B cell (primary cell): Measurements from ENCODE around the gene PUDP. TPM values are rescaled to one million over a fixed set of nuclear protein-coding genes. Genes with fewer than 3 reads are reported as not detected.

ENCODE experiments used
- ATAC-seq: fragments of 200-7000 bp; cut with Tn5 transposase; one replicate; pipeline ENCODE4 v1.10.0; 2021; ENCODE audit warnings: low read depth, mild to moderate bottlenecking, moderate number of reproducible peaks, moderate library complexity
- CTCF ChIA-PET: fragments of 350-600 bp; sonication (Branson Sonifier 250); formaldehyde crosslinking; loops from one replicate; lab custom pipeline; 2021; ENCODE audit warnings: antibody characterized with exemption, inconsistent platforms; lab: Charles Lee
- POLR2A ChIA-PET: fragments of 350-600 bp; sonication (Branson Sonifier 250); formaldehyde crosslinking; loops from one replicate; lab custom pipeline; 2021; ENCODE audit warnings: antibody characterized with exemption; lab: Charles Lee
- DNase-seq: peaks from one replicate; pipeline ENCODE4 v3.0.0; 2013
- H2AFZ ChIP-seq: 2 replicates; pipeline ENCODE4 v1.6.1; 2012; ENCODE audit warnings: mild to moderate bottlenecking, low read depth, low read length; ENCODE audit not compliant: insufficient read depth, poor library complexity, severe bottlenecking
- H3K27ac ChIP-seq, 2 donors: 1 replicate in 1 of 2; 2 replicates in 1 of 2; pipeline ENCODE4 v1.5.1; 2012 to 2013; ENCODE audit warnings: low read length in 2 of 2, mild to moderate bottlenecking in 2 of 2, moderate library complexity in 1 of 2
- H3K27me3 ChIP-seq, 4 experiments: fragments of 200-600 bp in 1 of 4; sonication (generic) in 1 of 4; replicated peaks in 1 of 4; 1 replicate in 2 of 4; 2 replicates in 2 of 4; pipeline versions ENCODE4 v1.6.1 to v1.7.0; 2013 to 2016; ENCODE audit warnings: low read length in 3 of 4, mild to moderate bottlenecking in 2 of 4, mixed read lengths in 1 of 4, moderate library complexity in 1 of 4; ENCODE audit not compliant: insufficient read depth in 4 of 4, control insufficient read depth in 3 of 4; ENCODE audit errors: control extremely low read depth in 1 of 4
- H3K36me3 ChIP-seq, 2 experiments: replicated peaks in 1 of 2; 1 replicate in 1 of 2; 2 replicates in 1 of 2; pipeline versions ENCODE4 v1.6.1 to v1.7.1; 2013; ENCODE audit warnings: low read length in 1 of 2; ENCODE audit not compliant: insufficient read depth in 2 of 2, control insufficient read depth in 1 of 2; ENCODE audit errors: control extremely low read depth in 1 of 2, extremely low read depth in 1 of 2
- H3K4me1 ChIP-seq, 2 donors: fragments of 200-600 bp in 1 of 2; sonication (generic) in 1 of 2; 1 replicate in 1 of 2; 2 replicates in 1 of 2; pipeline versions ENCODE4 v1.5.1 to v1.6.1; 2013 to 2017; ENCODE audit warnings: low read length in 2 of 2; ENCODE audit not compliant: control insufficient read depth in 2 of 2, insufficient read depth in 2 of 2
- H3K4me2 ChIP-seq: replicated peaks from 2 replicates; pipeline ENCODE3; 2012; ENCODE audit warnings: mild to moderate bottlenecking, low read depth, low read length; ENCODE audit not compliant: poor library complexity, severe bottlenecking
- H3K4me3 ChIP-seq, 5 experiments: fragments of 200-600 bp in 1 of 5; sonication (generic) in 1 of 5; 1 replicate in 3 of 5; 2 replicates in 2 of 5; pipeline versions ENCODE4 v1.5.1 to v1.7.0; 2011 to 2016; ENCODE audit warnings: low read length in 4 of 5, mild to moderate bottlenecking in 4 of 5, low read depth in 2 of 5, control low read depth in 1 of 5, moderate library complexity in 1 of 5; ENCODE audit not compliant: insufficient read depth in 1 of 5; ENCODE audit errors: control extremely low read depth in 1 of 5, extremely low read depth in 1 of 5
- H3K79me2 ChIP-seq: fragments of 200-600 bp; sonication (generic); one replicate; pipeline ENCODE4 v1.6.0; 2016; ENCODE audit warnings: low read length; ENCODE audit not compliant: control insufficient read depth, insufficient read depth
- H3K9ac ChIP-seq: fragments of 200-600 bp; sonication (generic); 2 replicates; pipeline ENCODE4 v1.6.1; 2017; ENCODE audit warnings: mild to moderate bottlenecking, low read length, moderate library complexity
- H3K9me3 ChIP-seq, 3 donors: one replicate each; pipeline versions ENCODE4 v1.6.1 to v1.7.1; 2013; ENCODE audit warnings: low read length in 2 of 3; ENCODE audit not compliant: control insufficient read depth in 2 of 3, insufficient read depth in 1 of 3; ENCODE audit errors: control extremely low read depth in 1 of 3
- H4K20me1 ChIP-seq: 2 replicates; pipeline ENCODE4 v1.6.0; 2012; ENCODE audit warnings: mild to moderate bottlenecking, low read length; ENCODE audit not compliant: insufficient read depth, control insufficient read depth, poor library complexity, severe bottlenecking
- H3K27ac Mint-ChIP-seq: one replicate; pipeline ENCODE4 v1.8.0; 2021; ENCODE audit warnings: mixed read lengths
- H3K27me3 Mint-ChIP-seq: one replicate; pipeline ENCODE4 v1.8.0; 2021; ENCODE audit warnings: mixed read lengths
- H3K4me1 Mint-ChIP-seq: one replicate; pipeline ENCODE4 v1.8.0; 2021; ENCODE audit warnings: mixed read lengths
- H3K4me3 Mint-ChIP-seq: one replicate; pipeline ENCODE4 v1.8.0; 2021; ENCODE audit warnings: mixed read lengths
- H3K9me3 Mint-ChIP-seq: one replicate; pipeline ENCODE4 v1.8.0; 2022; ENCODE audit warnings: mixed read lengths; ENCODE audit not compliant: insufficient read depth
- CTCF ChIP-seq: fragments of 200-600 bp; IDR thresholded peaks from one replicate; pipeline ENCODE4 v1.8.0; 2022; ENCODE audit warnings: antibody characterized with exemption, mild to moderate bottlenecking
- EZH2 ChIP-seq: IDR thresholded peaks from 2 replicates; pipeline ENCODE4 v1.6.1; 2012; ENCODE audit warnings: borderline replicate concordance, low read depth, mild to moderate bottlenecking, moderate library complexity, low read length; ENCODE audit not compliant: insufficient read depth, poor library complexity, severe bottlenecking
- WGBS: methylation state at CpG from one replicate; pipeline ENCODE4 v1.1.5; 2013; ENCODE audit warnings: missing lambda C conversion rate; ENCODE audit not compliant: insufficient coverage; 5-methylcytosine and 5-hydroxymethylcytosine counted together
- intact Hi-C: fragments of 100-400 bp; cut with micrococcal nuclease; formaldehyde crosslinking; loops from one replicate; pipeline ENCODE4 v1.10.0; 2022
- polyA minus RNA-seq: library from RNA; depleted of rRNA, polyadenylated mRNA; stranded (reverse); fragments of >200 nt; gene quantifications from 2 replicates; pipeline ENCODE4 v1.2.3, GENCODE V29; 2012
- polyA plus RNA-seq: library from polyadenylated mRNA; depleted of rRNA; stranded (reverse); fragments of >200 nt; gene quantifications from 2 replicates; pipeline ENCODE4 v1.2.3, GENCODE V29; 2012
- total RNA-seq, 2 donors: library from RNA; stranded (reverse); fragments of 120-200 nt in 1 of 2; gene quantifications; 1 replicate in 1 of 2; 2 replicates in 1 of 2; pipeline versions ENCODE4 v1.2.3 to v1.2.4, GENCODE V29; 2013 to 2022

Gene PUDP
- total RNA-seq (13.1 and 14.1 TPM in 2 replicates), polyA plus RNA-seq (12.0 and 12.8 TPM in 2 replicates), polyA minus RNA-seq (11.6 and 14.5 TPM in 2 replicates)
- 7.0 TPM for total RNA-seq (2013)

GRCh38 chrX:7147978-7148854 lies at the start of gene PUDP:
Gene PUDP (minus strand): TSS chrX:7148153. CDS start chrX:7148113, 40 bp downstream.
- POLR2A ChIA-PET = no interaction called here
- ATAC-seq = peak; percentile 82
- H3K79me2 ChIP-seq = peaks cover 70% of the 10 kb centered on the region
- peak; percentile 92 for DNase-seq
- H3K9me3 Mint-ChIP-seq = no peaks in the 10 kb centered on the region
- H3K27ac ChIP-seq = peak within 1 kb of the TSS; percentile 76 to 88
- H3K36me3 ChIP-seq = no peaks in the 10 kb centered on the region
- peaks cover 10 to 13% of the 10 kb centered on the region in 2 donors for H3K4me1 ChIP-seq
- CTCF ChIA-PET = interaction anchor here (0.6 to 1.6 kb wide), 2 partner anchors 57 to 79 kb away, joined by 3 read pairs; no protein-coding TSS in a partner anchor
- H3K4me3 ChIP-seq = peak within 1 kb of the TSS; percentile 59 to 100 (median 95)
- peak within 1 kb of the TSS; percentile 92 for H3K4me3 Mint-ChIP-seq
- H3K4me1 Mint-ChIP-seq = peaks cover 14% of the 10 kb centered on the region
- H4K20me1 ChIP-seq = peaks cover 16% of the 10 kb centered on the region
- WGBS = under 1% methylated on average over 55 of the region's 76 CpGs
- peak within 1 kb of the TSS; percentile 93 for H3K27ac Mint-ChIP-seq
- H2AFZ ChIP-seq = peak within 1 kb of the TSS; percentile 98
- H3K9ac ChIP-seq = peak within 1 kb of the TSS; percentile 92
- no peaks in the 10 kb centered on the region for H3K27me3 ChIP-seq
- no peaks in the 10 kb centered on the region for H3K9me3 ChIP-seq
- no peaks in the 10 kb centered on the region for H3K27me3 Mint-ChIP-seq
- intact Hi-C loops = loop anchor here (1.0 to 10.0 kb wide), 2 partner anchors 64 to 777 kb away; partner anchors contain the start of gene PNPLA4
- peak within 1 kb of the TSS; percentile 87 for H3K4me2 ChIP-seq
- TF ChIP-seq EZH2 = no peak
- no peak for TF ChIP-seq CTCF

- DNase-seq = no peak
- no peak overlapping the region for H3K4me2 ChIP-seq
- no peaks in the 10 kb centered on the region for H3K4me1 ChIP-seq
- H3K36me3 ChIP-seq = no peaks in the 10 kb centered on the region
- H3K9ac ChIP-seq = no peak overlapping the region
- no peak overlapping the region for H2AFZ ChIP-seq
- H4K20me1 ChIP-seq = no peaks in the 10 kb centered on the region
- ChIA-PET POLR2A (no interaction called here), CTCF (no interaction called here)
- no peak overlapping the region for H3K4me3 ChIP-seq
- no peaks in the 10 kb centered on the region for H3K27me3 ChIP-seq
- Mint-ChIP-seq H3K27me3 (no peaks in the 10 kb centered on the region), H3K27ac (no peak overlapping the region), H3K9me3 (no peaks in the 10 kb centered on the region), H3K4me1 (peaks cover 2% of the 10 kb centered on the region), H3K4me3 (no peak overlapping the region)
- no peak overlapping the region for H3K27ac ChIP-seq
- WGBS = no CpG with 5 or more reads among the region's 11 CpGs
- TF ChIP-seq EZH2 (no peak), CTCF (no peak)
- intact Hi-C loops = no loop called here
- H3K9me3 ChIP-seq = no peaks in the 10 kb centered on the region
- no peaks in the 10 kb centered on the region for H3K79me2 ChIP-seq
- no peak for ATAC-seq
These were observed 46.7 kb upstream of the PUDP start for GRCh38 chrX:7194606-7195005.
